ENCODE results near the gene CRKL.

The CRKL gene

DNA sequence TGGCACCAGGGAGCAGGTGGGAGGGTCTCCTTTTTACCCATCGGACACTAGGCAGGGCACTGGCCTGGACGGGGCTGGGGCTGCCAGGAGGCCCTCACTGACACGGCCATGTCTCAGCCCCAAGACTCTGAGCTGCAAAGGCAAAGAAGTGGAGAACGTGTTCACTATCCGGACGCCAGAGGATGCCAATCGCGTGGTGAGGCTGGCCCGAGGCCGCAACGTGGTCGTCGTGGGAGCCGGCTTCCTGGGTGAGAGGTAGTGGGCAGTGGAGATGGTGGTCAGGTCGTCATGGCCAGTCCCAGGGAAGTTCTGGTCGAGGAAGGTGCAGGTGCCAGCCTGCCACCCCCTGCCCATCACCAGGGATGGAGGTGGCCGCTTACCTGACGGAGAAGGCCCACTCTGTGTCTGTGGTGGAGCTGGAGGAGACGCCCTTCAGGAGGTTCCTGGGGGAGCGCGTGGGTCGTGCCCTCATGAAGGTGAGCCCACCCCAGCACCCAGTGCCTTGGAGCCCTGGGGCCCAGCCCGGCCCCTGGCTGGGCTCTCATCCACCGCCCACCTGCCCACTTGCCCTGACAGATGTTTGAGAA, 59.2 kb downstream of the CRKL start:
- TF ChIP-seq, protein P1, sequence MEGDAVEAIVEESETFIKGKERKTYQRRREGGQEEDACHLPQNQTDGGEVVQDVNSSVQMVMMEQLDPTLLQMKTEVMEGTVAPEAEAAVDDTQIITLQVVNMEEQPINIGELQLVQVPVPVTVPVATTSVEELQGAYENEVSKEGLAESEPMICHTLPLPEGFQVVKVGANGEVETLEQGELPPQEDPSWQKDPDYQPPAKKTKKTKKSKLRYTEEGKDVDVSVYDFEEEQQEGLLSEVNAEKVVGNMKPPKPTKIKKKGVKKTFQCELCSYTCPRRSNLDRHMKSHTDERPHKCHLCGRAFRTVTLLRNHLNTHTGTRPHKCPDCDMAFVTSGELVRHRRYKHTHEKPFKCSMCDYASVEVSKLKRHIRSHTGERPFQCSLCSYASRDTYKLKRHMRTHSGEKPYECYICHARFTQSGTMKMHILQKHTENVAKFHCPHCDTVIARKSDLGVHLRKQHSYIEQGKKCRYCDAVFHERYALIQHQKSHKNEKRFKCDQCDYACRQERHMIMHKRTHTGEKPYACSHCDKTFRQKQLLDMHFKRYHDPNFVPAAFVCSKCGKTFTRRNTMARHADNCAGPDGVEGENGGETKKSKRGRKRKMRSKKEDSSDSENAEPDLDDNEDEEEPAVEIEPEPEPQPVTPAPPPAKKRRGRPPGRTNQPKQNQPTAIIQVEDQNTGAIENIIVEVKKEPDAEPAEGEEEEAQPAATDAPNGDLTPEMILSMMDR (IDR thresholded peaks at IDR 0.05), result no peak
- no peak overlapping the region for H3K4me2 ChIP-seq (ENCODE audit: low read length)
- H3K27me3 ChIP-seq (ENCODE audit: control insufficient read depth, insufficient read depth, low read length), result no peaks in the 10 kb centered on the region
- peaks cover 4% of the 10 kb centered on the region for H3K79me2 ChIP-seq
- H3K9ac ChIP-seq, result no peak overlapping the region
- H3K36me3 ChIP-seq (ENCODE audit: control insufficient read depth, insufficient read depth, low read length), result no peaks in the 10 kb centered on the region
- H3K9me3 ChIP-seq (ENCODE audit: control insufficient read depth, low read length), result no peaks in the 10 kb centered on the region
- H3K4me1 ChIP-seq, result peaks cover 6% of the 10 kb centered on the region
- H3K27ac ChIP-seq, result no peak overlapping the region
- H3K4me3 ChIP-seq (ENCODE audit: low read depth, low read length), result no peak overlapping the region
- H2AFZ ChIP-seq, result no peak overlapping the region

DNA sequence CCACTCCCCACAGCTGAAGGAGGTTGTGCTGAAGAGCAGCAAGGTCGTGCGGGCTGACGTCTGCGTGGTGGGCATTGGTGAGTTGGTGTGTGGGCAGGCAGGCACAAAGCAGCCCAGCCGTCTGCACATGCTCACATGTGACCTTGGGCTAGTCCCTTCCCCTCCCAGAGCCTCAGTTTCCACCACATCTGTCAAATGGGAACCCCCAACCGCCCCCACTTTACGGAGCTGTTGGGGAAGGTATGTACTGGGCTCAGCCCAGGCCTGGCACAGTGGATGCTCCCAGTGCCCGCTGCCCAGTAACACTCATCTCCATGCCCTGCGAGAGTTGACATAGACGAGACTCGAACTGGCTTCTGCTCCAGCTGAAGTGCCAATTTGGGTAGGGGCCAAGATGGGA, 59.8 kb downstream of the CRKL start:
- H3K9me3 ChIP-seq (ENCODE audit: control insufficient read depth, low read length), result no peaks in the 10 kb centered on the region
- H3K9ac ChIP-seq, result no peak overlapping the region
- no peaks in the 10 kb centered on the region for H3K27me3 ChIP-seq (ENCODE audit: control insufficient read depth, insufficient read depth, low read length)
- H3K79me2 ChIP-seq, result peaks cover 4% of the 10 kb centered on the region
- H2AFZ ChIP-seq, result no peak overlapping the region
- H3K4me3 ChIP-seq (ENCODE audit: low read depth, low read length), result no peak overlapping the region
- TF ChIP-seq, protein P1 (IDR thresholded peaks at IDR 0.05), result no peak
- peaks cover 6% of the 10 kb centered on the region for H3K4me1 ChIP-seq
- H3K27ac ChIP-seq, result no peak overlapping the region
- H3K36me3 ChIP-seq (ENCODE audit: control insufficient read depth, insufficient read depth, low read length), result no peaks in the 10 kb centered on the region
- H3K4me2 ChIP-seq (ENCODE audit: low read length), result no peak overlapping the region

GRCh38 chr22:20977516-20978170, 60.4 kb downstream of the CRKL start:
- Histone ChIP-seq H3K27me3 (ENCODE audit: control insufficient read depth, insufficient read depth, low read length) (no peaks in the 10 kb centered on the region), H3K9me3 (ENCODE audit: control insufficient read depth, low read length) (no peaks in the 10 kb centered on the region), H3K9ac (no peak overlapping the region), H3K79me2 (peaks cover 4% of the 10 kb centered on the region), H3K27ac (no peak overlapping the region), H2AFZ (no peak overlapping the region), H3K4me1 (peaks cover 6% of the 10 kb centered on the region), H3K36me3 (ENCODE audit: control insufficient read depth, insufficient read depth, low read length) (no peaks in the 10 kb centered on the region), H3K4me2 (ENCODE audit: low read length) (no peak overlapping the region), H3K4me3 (ENCODE audit: low read depth, low read length) (no peak overlapping the region)
- TF ChIP-seq, protein P1 (IDR thresholded peaks at IDR 0.05), result no peak

- Histone ChIP-seq H2AFZ (no peak overlapping the region), H3K9me3 (ENCODE audit: control insufficient read depth, low read length) (no peaks in the 10 kb centered on the region), H3K79me2 (peaks cover 4% of the 10 kb centered on the region), H3K27ac (no peak overlapping the region), H3K4me1 (peaks cover 6% of the 10 kb centered on the region), H3K27me3 (ENCODE audit: control insufficient read depth, insufficient read depth, low read length) (no peaks in the 10 kb centered on the region), H3K4me3 (ENCODE audit: low read depth, low read length) (no peak overlapping the region), H3K9ac (no peak overlapping the region), H3K4me2 (ENCODE audit: low read length) (no peak overlapping the region), H3K36me3 (ENCODE audit: control insufficient read depth, insufficient read depth, low read length) (no peaks in the 10 kb centered on the region)
- TF ChIP-seq, protein P1 (IDR thresholded peaks at IDR 0.05), result no peak
Measured at GRCh38 chr22:20978419-20978818, 61.2 kb downstream of the CRKL start.

Data from parathyroid adenoma (tissue), 2 donors.